GM08714 (cell line): Measurements from ENCODE around the gene NIFK.
A peak's percentile ranks its signal among the peaks of the same experiment; 100 is the strongest.
"Not testable (repeated sequence)": the region's sequence is repeated elsewhere in the genome, so short reads cannot be mapped to it uniquely, and the experiment has no call there.

Experiments
- H3K4me3 ChIP-seq: fragments of 200-500 bp; sonication (Bioruptor generic); 2 replicates; pipeline ENCODE4 v1.5.1; 2014; ENCODE audit warnings: mild to moderate bottlenecking, low read length, inconsistent platforms
- ZNF274 ChIP-seq: IDR thresholded peaks from 2 replicates; pipeline ENCODE4 v1.6.1; 2012; ENCODE audit warnings: mild to moderate bottlenecking, low read depth, low read length

NIFK gene

GRCh38 chr2:121754851-121755236 is 18.2 kb upstream of the NIFK start:
- no peak for TF ChIP-seq ZNF274
- H3K4me3 ChIP-seq: peak overlapping the region; percentile 67

DNA sequence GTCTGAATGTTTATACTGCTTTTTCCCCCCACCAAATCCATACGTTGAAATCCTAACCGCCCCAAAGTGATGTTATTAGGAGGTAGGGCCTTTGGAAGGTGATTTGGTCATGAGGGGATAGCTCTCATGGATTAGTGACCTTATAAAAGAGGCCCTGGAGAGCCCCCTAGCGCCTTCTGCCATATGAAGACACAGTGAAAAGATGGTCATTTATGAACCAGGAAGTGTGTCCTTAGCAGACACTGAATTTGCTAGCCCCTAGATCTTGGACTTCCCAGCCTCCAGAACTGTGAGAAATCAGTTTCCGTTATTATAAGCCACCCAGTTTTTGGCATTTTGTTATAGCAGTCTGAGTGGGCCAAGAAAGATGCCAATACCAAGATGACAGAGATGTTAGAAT is 11.5 kb upstream of the NIFK start:
- TF ChIP-seq ZNF274: no peak
- no peak overlapping the region for H3K4me3 ChIP-seq

GRCh38 chr2:121746071-121746578 is 9.4 kb upstream of the NIFK start:
- TF ChIP-seq ZNF274: no peak
- H3K4me3 ChIP-seq: no peak overlapping the region

- no peak for TF ChIP-seq ZNF274
- H3K4me3 ChIP-seq: no peak overlapping the region
Measured at GRCh38 chr2:121741450-121741849, 4.8 kb upstream of the NIFK start.

DNA sequence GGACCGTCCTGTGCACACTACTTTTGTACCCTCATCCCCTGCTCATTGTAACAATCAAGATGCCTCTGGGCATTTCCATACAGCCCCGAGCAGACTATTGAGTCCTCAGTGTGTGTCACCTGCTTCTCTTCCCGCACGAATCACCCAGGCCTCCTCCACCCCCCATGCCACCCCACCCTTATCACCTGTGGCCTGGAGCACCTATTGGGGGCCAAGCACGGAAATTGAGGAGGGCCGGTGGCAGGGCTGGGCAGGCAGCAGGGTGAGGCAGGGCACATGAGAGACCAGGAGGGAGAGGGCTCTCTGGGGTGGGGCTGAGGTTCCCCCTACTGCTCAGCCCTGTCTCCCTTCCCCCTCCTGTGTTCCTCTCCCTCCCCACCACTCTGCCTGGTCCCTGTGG is 4.3 kb upstream of the NIFK start:
- no peak for TF ChIP-seq ZNF274
- H3K4me3 ChIP-seq: no peak overlapping the region

DNA sequence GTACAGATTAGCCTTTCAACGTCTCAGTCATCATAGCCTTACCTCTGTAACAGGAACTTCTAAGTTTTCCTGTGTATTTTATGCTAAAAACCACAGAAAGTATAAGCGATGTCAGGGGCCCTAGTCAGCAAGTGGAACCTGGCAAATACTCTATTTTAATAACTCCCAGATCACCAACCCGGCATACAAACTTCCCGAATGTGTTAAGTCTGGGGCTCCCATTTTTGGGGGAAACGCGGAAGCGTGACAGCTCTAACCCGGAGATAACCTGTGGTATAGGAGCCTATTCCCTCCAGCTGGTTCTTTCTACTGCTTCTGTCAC is 574 bp downstream of the NIFK start:
- H3K4me3 ChIP-seq: peak overlapping the region; percentile 89
- TF ChIP-seq ZNF274: no peak

- peak overlapping the region; percentile 89 for H3K4me3 ChIP-seq
- no peak for TF ChIP-seq ZNF274
Measured at GRCh38 chr2:121735518-121736074, 1.1 kb downstream of the NIFK start.

DNA sequence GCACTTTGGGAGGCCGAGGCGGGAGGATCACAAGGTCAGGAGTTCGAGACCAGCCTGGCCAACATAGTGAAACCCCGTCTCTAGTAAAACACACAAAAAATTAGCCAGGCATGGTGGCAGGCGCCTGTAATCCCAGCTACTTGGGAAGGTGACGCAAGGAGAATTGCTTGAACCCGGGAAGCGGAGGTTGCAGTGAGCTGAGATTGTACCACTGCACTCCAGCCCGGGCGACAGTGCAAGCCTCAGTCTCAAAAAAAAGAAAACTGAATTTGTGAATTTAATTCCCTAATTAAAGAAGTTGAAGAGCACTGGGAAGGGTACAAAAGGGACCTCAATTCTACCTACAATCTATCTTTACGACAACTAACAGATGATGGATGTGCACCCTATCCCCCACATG is 2.1 kb downstream of the NIFK start:
- not testable (repeated sequence) for H3K4me3 ChIP-seq

GRCh38 chr2:121731366-121731765 is 5.3 kb downstream of the NIFK start:
- TF ChIP-seq ZNF274: no peak
- H3K4me3 ChIP-seq: no peak overlapping the region

DNA sequence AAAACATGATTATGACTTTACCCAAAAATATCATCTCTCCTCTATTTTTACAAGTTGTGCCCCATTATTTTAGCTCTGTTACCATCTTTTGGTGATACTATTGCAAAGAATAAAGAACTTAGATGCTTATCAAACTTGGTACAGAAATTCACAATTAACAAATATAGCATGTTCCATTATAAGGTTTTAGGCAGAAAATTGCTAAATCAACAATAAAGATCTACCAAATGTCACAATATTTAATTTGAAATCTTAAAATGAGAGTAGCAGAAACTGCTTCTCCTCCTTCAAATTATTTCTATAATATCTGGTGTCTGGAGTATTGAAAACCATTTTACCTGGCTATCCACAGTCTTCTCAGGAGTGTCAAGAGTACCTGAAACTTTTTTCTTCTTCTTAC is 8.7 kb downstream of the NIFK start:
- H3K4me3 ChIP-seq: no peak overlapping the region
- no peak for TF ChIP-seq ZNF274

DNA sequence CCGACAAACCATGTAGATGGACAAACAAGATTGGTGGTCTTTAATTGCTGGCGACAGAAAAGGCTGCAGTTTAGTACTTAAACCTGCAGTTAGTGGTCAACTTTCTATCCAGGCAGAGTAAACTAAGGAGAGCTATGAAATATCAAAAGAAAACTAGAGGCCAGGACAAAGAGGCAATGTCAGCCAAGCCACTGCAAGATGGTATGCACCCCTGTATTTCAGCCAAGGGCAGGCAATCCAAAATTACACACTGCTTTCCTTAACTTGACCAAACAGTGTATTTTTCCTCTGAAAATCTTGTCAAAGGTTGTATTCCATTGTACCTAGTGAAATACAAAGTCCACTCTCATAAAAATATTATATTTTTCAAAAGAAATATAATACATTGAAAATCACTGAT is 9.3 kb downstream of the NIFK start:
- no peak for TF ChIP-seq ZNF274
- no peak overlapping the region for H3K4me3 ChIP-seq

DNA sequence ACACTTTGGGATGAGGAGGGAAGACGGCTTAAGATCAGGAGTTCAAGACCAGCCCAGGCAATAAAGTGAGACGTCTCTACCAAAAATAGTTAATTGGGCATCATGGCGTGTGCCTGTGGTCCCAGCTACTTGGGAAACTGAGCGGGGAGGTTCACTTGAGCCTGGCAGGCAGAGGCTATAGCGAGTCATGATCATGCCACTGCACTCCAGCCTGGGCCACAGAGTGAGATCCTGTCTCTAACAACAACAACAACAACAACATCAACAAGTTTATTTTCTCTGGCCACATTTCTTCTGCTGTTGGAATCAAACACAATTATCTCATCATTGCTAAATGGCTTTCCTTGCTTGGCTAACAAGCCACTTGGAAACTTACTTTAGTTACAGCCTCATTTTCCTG is 13.4 kb downstream of the NIFK start:
- H3K4me3 ChIP-seq: no peak overlapping the region
- no peak for TF ChIP-seq ZNF274

GRCh38 chr2:121722479-121722878 is 14.2 kb downstream of the NIFK start:
- no peak overlapping the region for H3K4me3 ChIP-seq

DNA sequence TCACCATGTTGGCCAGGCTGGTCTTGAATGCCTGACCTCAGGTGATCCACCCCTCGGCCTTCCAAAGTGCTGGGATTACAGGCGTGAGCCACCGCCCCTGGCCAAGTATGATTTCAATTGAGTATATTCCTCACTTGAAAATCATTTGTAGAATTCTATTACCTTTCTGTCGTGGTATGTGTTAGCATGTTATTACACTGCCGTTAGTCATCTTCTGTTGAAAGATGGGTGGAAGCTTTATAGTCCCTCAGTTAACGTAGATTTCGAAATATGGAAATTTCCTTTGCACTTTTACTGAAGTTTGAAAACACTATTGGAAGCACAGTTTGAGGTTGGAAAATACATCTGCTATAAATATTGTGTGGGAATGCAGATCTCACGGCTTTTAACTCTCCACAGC is 14.7 kb downstream of the NIFK start:
- TF ChIP-seq ZNF274: no peak
- no peak overlapping the region for H3K4me3 ChIP-seq

More at GRCh38 chr2:121722479-121722878, 14.2 kb downstream of the NIFK start:
- TF ChIP-seq ZNF274: no peak

- no peak for TF ChIP-seq ZNF274
- H3K4me3 ChIP-seq: no peak overlapping the region
Measured at GRCh38 chr2:121717529-121717928, 19.1 kb downstream of the NIFK start.

- H3K4me3 ChIP-seq: no peak overlapping the region
- TF ChIP-seq ZNF274: no peak
Measured at GRCh38 chr2:121716126-121716525, 20.5 kb downstream of the NIFK start.

GRCh38 chr2:121711481-121711880 is 25.2 kb downstream of the NIFK start:
- H3K4me3 ChIP-seq: not testable (repeated sequence)
